ENCODE data around the gene MAOB. TPM values are rescaled to one million over a fixed set of nuclear protein-coding genes. Genes with fewer than 3 reads are reported as not detected.

MAOB gene
- total and polyA plus RNA-seq, 10 of the 15 experiments (the other 5 are each of a cell fraction or from before 2014, with no cell fraction given): 0.21 TPM; not detected in 9

GRCh38 chrX:43733699-43734098 is 148.6 kb downstream of the MAOB start (continued):
- no peak for TF ChIP-seq NKRF (conservative IDR thresholded peaks at IDR 0.05)
- TF ChIP-seq REST (IDR thresholded peaks at IDR 0.05; ENCODE audit: low read depth, low read length): no peak
- no peak for TF ChIP-seq EED (IDR thresholded peaks at IDR 0.05; ENCODE audit: low read depth)
- no peak for TF ChIP-seq EP300 (IDR thresholded peaks at IDR 0.05; ENCODE audit: borderline replicate concordance in 1 of 2, control insufficient read depth in 1 of 2, low read depth in 2 of 2, low read length in 2 of 2)

GRCh38 chrX:43731086-43731485 is 151.2 kb downstream of the MAOB start:
- 35% methylated on average over 7 of the region's 7 CpGs for WGBS (ENCODE audit: insufficient coverage, insufficient replicate concordance, low lambda C conversion rate, missing lambda C conversion rate)
- Histone ChIP-seq H3K9ac (ENCODE audit: control insufficient read depth, insufficient read depth, low read length) (no peak overlapping the region), H2AFZ (ENCODE audit: control insufficient read depth, low read depth, low read length) (no peak overlapping the region), H3K27ac (ENCODE audit: control insufficient read depth, insufficient read depth) (no peak overlapping the region), H3K4me1 (ENCODE audit: control insufficient read depth, insufficient read depth, low read length) (no peaks in the 10 kb centered on the region), H3K27me3 (replicated peaks in 1 of 2; ENCODE audit: control insufficient read depth in 2 of 2, insufficient read depth in 2 of 2, low read length in 1 of 2) (no peaks in the 10 kb centered on the region), H4K20me1 (ENCODE audit: control insufficient read depth, insufficient read depth) (no peaks in the 10 kb centered on the region), H3K4me3 (no peak overlapping the region), H3K36me3 (ENCODE audit: control insufficient read depth in 2 of 2, insufficient read depth in 2 of 2, low read length in 1 of 2) (no peaks in the 10 kb centered on the region), H3K79me2 (ENCODE audit: control insufficient read depth, insufficient read depth, low read length) (no peaks in the 10 kb centered on the region), H3K4me2 (ENCODE audit: control insufficient read depth, insufficient read depth) (no peak overlapping the region), H3K9me3 (replicated peaks; ENCODE audit: control insufficient read depth, insufficient read depth, low read length) (no peaks in the 10 kb centered on the region)
- in situ Hi-C loops (cut with MboI) (no loop called here), intact Hi-C loops (cut with micrococcal nuclease; ENCODE audit: unreplicated experiment) (no loop called here)
- ChIA-PET RAD21 (ENCODE audit: unreplicated experiment) (no interaction called here), CTCF (no interaction called here), SMC1A (ENCODE audit: uncharacterized antibody, unreplicated experiment) (no interaction called here), POLR2A (no interaction called here)
- ATAC-seq (no peak), FAIRE-seq (no peak), DNase-seq (ENCODE audit: low read depth, low spot score) (no peak)
- no TSS peak for BruUV-seq (replicated peaks)
- no peak for TF ChIP-seq HCFC1 (IDR thresholded peaks at IDR 0.05; ENCODE audit: low read length)
